ENCODE results near the gene RBM3. TPM values are rescaled to one million over a fixed set of nuclear protein-coding genes. Genes with fewer than 3 reads are reported as not detected.

Gene RBM3
- total and polyA plus RNA-seq, 2 donors = 192 to 213 TPM

- Histone ChIP-seq H3K4me3 (ENCODE audit: low read length in 2 of 2) (no peak overlapping the region), H3K27ac (ENCODE audit: low read depth in 1 of 2, low read length in 1 of 2) (no peak overlapping the region), H3K9me3 (ENCODE audit: control insufficient read depth in 2 of 2, insufficient read depth in 1 of 2, low read length in 1 of 2) (no peaks in the 10 kb centered on the region), H3K4me1 (ENCODE audit: control insufficient read depth in 2 of 2, insufficient read depth in 2 of 2, low read length in 2 of 2) (peaks cover 0 to 8% of the 10 kb centered on the region in 2 donors), H3K36me3 (ENCODE audit: control insufficient read depth in 2 of 2, insufficient read depth in 2 of 2, low read length in 1 of 2) (peaks cover 26 to 40% of the 10 kb centered on the region in 2 donors), H3K27me3 (ENCODE audit: control insufficient read depth in 2 of 2, insufficient read depth in 1 of 2, low read length in 1 of 2) (no peaks in the 10 kb centered on the region)
- DNase-seq (ENCODE audit: low read depth in 6 of 9, low spot score in 9 of 9) = no peak
- WGBS = 98% methylated on average over 19 of the region's 19 CpGs
Measured at GRCh38 chrX:48600226-48600625, 25.9 kb downstream of the RBM3 start.

- WGBS = 84% methylated on average over 17 of the region's 17 CpGs
- Histone ChIP-seq H3K4me1 (ENCODE audit: control insufficient read depth in 2 of 2, insufficient read depth in 2 of 2, low read length in 2 of 2) (peaks cover 0 to 8% of the 10 kb centered on the region in 2 donors), H3K27me3 (ENCODE audit: control insufficient read depth in 2 of 2, insufficient read depth in 1 of 2, low read length in 1 of 2) (no peaks in the 10 kb centered on the region), H3K27ac (ENCODE audit: low read depth in 1 of 2, low read length in 1 of 2) (no peak overlapping the region), H3K9me3 (ENCODE audit: control insufficient read depth in 2 of 2, insufficient read depth in 1 of 2, low read length in 1 of 2) (no peaks in the 10 kb centered on the region), H3K4me3 (ENCODE audit: low read length in 2 of 2) (no peak overlapping the region), H3K36me3 (ENCODE audit: control insufficient read depth in 2 of 2, insufficient read depth in 2 of 2, low read length in 1 of 2) (peaks cover 26 to 40% of the 10 kb centered on the region in 2 donors)
- DNase-seq (ENCODE audit: low read depth in 6 of 9, low spot score in 9 of 9) = no peak
Measured at GRCh38 chrX:48601741-48602394, 27.6 kb downstream of the RBM3 start.

- Histone ChIP-seq H3K27ac (ENCODE audit: low read depth in 1 of 2, low read length in 1 of 2) (no peak overlapping the region), H3K4me3 (ENCODE audit: low read length in 2 of 2) (no peak overlapping the region), H3K27me3 (ENCODE audit: control insufficient read depth in 2 of 2, insufficient read depth in 1 of 2, low read length in 1 of 2) (no peaks in the 10 kb centered on the region), H3K4me1 (ENCODE audit: control insufficient read depth in 2 of 2, insufficient read depth in 2 of 2, low read length in 2 of 2) (no peaks in the 10 kb centered on the region), H3K9me3 (ENCODE audit: control insufficient read depth in 2 of 2, insufficient read depth in 1 of 2, low read length in 1 of 2) (no peaks in the 10 kb centered on the region), H3K36me3 (ENCODE audit: control insufficient read depth in 2 of 2, insufficient read depth in 2 of 2, low read length in 1 of 2) (peaks cover 15 to 30% of the 10 kb centered on the region in 2 donors)
- over 99% methylated on average over 16 of the region's 16 CpGs for WGBS
- DNase-seq (ENCODE audit: low read depth in 6 of 9, low spot score in 9 of 9) = no peak
Measured at GRCh38 chrX:48604701-48605100, 30.4 kb downstream of the RBM3 start.

GRCh38 chrX:48606091-48606490 lies 31.8 kb downstream of the RBM3 start:
- whole genome bisulfite sequencing = 93% methylated on average over 6 of the region's 6 CpGs
- Histone ChIP-seq H3K4me3 (ENCODE audit: low read length in 2 of 2) (no peak overlapping the region), H3K27ac (ENCODE audit: low read depth in 1 of 2, low read length in 1 of 2) (no peak overlapping the region), H3K4me1 (ENCODE audit: control insufficient read depth in 2 of 2, insufficient read depth in 2 of 2, low read length in 2 of 2) (no peaks in the 10 kb centered on the region), H3K9me3 (ENCODE audit: control insufficient read depth in 2 of 2, insufficient read depth in 1 of 2, low read length in 1 of 2) (no peaks in the 10 kb centered on the region), H3K27me3 (ENCODE audit: control insufficient read depth in 2 of 2, insufficient read depth in 1 of 2, low read length in 1 of 2) (no peaks in the 10 kb centered on the region), H3K36me3 (ENCODE audit: control insufficient read depth in 2 of 2, insufficient read depth in 2 of 2, low read length in 1 of 2) (peaks cover 6 to 20% of the 10 kb centered on the region in 2 donors)
- no peak for DNase-seq (ENCODE audit: low read depth in 6 of 9, low spot score in 9 of 9)

GRCh38 chrX:48611703-48612102 lies 37.4 kb downstream of the RBM3 start:
- WGBS = 93% methylated on average over 2 of the region's 2 CpGs

GRCh38 chrX:48613502-48614160 lies 39.3 kb downstream of the RBM3 start:
- Histone ChIP-seq H3K4me1 (ENCODE audit: control insufficient read depth in 2 of 2, insufficient read depth in 2 of 2, low read length in 2 of 2) (no peaks in the 10 kb centered on the region), H3K9me3 (ENCODE audit: control insufficient read depth in 2 of 2, insufficient read depth in 1 of 2, low read length in 1 of 2) (no peaks in the 10 kb centered on the region), H3K27ac (ENCODE audit: low read depth in 1 of 2, low read length in 1 of 2) (no peak overlapping the region), H3K27me3 (ENCODE audit: control insufficient read depth in 2 of 2, insufficient read depth in 1 of 2, low read length in 1 of 2) (no peaks in the 10 kb centered on the region), H3K36me3 (ENCODE audit: control insufficient read depth in 2 of 2, insufficient read depth in 2 of 2, low read length in 1 of 2) (no peaks in the 10 kb centered on the region), H3K4me3 (ENCODE audit: low read length in 2 of 2) (no peak overlapping the region)
- 94% methylated on average over 6 of the region's 6 CpGs for WGBS
- DNase-seq (ENCODE audit: low read depth in 6 of 9, low spot score in 9 of 9) = no peak

More at GRCh38 chrX:48611703-48612102, 37.4 kb downstream of the RBM3 start:
- Histone ChIP-seq H3K36me3 (ENCODE audit: control insufficient read depth in 2 of 2, insufficient read depth in 2 of 2, low read length in 1 of 2) (no peaks in the 10 kb centered on the region), H3K4me3 (ENCODE audit: low read length in 2 of 2) (no peak overlapping the region), H3K27ac (ENCODE audit: low read depth in 1 of 2, low read length in 1 of 2) (no peak overlapping the region), H3K27me3 (ENCODE audit: control insufficient read depth in 2 of 2, insufficient read depth in 1 of 2, low read length in 1 of 2) (no peaks in the 10 kb centered on the region), H3K4me1 (ENCODE audit: control insufficient read depth in 2 of 2, insufficient read depth in 2 of 2, low read length in 2 of 2) (no peaks in the 10 kb centered on the region), H3K9me3 (ENCODE audit: control insufficient read depth in 2 of 2, insufficient read depth in 1 of 2, low read length in 1 of 2) (no peaks in the 10 kb centered on the region)
- no peak for DNase-seq (ENCODE audit: low read depth in 6 of 9, low spot score in 9 of 9)

- Histone ChIP-seq H3K36me3 (ENCODE audit: control insufficient read depth in 2 of 2, insufficient read depth in 2 of 2, low read length in 1 of 2) (no peaks in the 10 kb centered on the region), H3K27ac (ENCODE audit: low read depth in 1 of 2, low read length in 1 of 2) (no peak overlapping the region), H3K4me1 (ENCODE audit: control insufficient read depth in 2 of 2, insufficient read depth in 2 of 2, low read length in 2 of 2) (no peaks in the 10 kb centered on the region), H3K9me3 (ENCODE audit: control insufficient read depth in 2 of 2, insufficient read depth in 1 of 2, low read length in 1 of 2) (no peaks in the 10 kb centered on the region), H3K27me3 (ENCODE audit: control insufficient read depth in 2 of 2, insufficient read depth in 1 of 2, low read length in 1 of 2) (no peaks in the 10 kb centered on the region), H3K4me3 (ENCODE audit: low read length in 2 of 2) (no peak overlapping the region)
- no peak for DNase-seq (ENCODE audit: low read depth in 6 of 9, low spot score in 9 of 9)
- WGBS = 62% methylated on average over 5 of the region's 5 CpGs
Measured at GRCh38 chrX:48616576-48616975, 42.3 kb downstream of the RBM3 start.

- H3K4me1 ChIP-seq (ENCODE audit: control insufficient read depth in 2 of 2, insufficient read depth in 2 of 2, low read length in 2 of 2) = no peaks in the 10 kb centered on the region
- H3K27me3 ChIP-seq (ENCODE audit: control insufficient read depth in 2 of 2, insufficient read depth in 1 of 2, low read length in 1 of 2) = no peaks in the 10 kb centered on the region
- H3K27ac ChIP-seq (ENCODE audit: low read depth in 1 of 2, low read length in 1 of 2) = no peak overlapping the region
- no peak overlapping the region for H3K4me3 ChIP-seq (ENCODE audit: low read length in 2 of 2)
- H3K9me3 ChIP-seq (ENCODE audit: control insufficient read depth in 2 of 2, insufficient read depth in 1 of 2, low read length in 1 of 2) = no peaks in the 10 kb centered on the region
- DNase-seq (ENCODE audit: low read depth in 6 of 9, low spot score in 9 of 9) = no peak
- WGBS = 53% methylated on average over 8 of the region's 8 CpGs
- no peaks in the 10 kb centered on the region for H3K36me3 ChIP-seq (ENCODE audit: control insufficient read depth in 2 of 2, insufficient read depth in 2 of 2, low read length in 1 of 2)
Measured at GRCh38 chrX:48617542-48618340, 43.5 kb downstream of the RBM3 start.
